Measurements from ENCODE around the gene CECR2. TPM values are rescaled to one million over a fixed set of nuclear protein-coding genes. Genes with fewer than 3 reads are reported as not detected.

The CECR2 gene
- total RNA-seq, 1 experiment from 2014 or later = 111 TPM

DNA sequence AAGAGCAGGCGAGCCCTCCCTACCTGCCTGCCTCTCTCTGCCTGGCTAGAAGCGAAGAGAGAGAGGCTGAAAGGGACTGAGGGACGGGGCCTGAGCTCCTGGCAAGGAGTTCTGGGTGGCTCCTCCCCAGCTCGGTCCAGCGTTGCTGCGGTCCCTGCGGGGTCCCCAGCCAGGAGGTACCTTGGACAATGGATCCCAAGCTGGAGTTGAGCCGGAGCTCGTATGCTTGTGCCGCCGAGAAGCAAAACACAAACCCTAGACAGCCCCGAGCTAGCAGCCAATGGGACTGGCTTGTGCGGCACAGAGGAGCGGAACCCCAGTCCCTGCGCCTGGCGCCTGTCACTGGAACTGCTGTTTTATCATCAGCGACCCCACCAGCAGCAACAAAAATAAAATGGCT, 212.4 kb downstream of the CECR2 start (continued):
- TF ChIP-seq, protein P1, sequence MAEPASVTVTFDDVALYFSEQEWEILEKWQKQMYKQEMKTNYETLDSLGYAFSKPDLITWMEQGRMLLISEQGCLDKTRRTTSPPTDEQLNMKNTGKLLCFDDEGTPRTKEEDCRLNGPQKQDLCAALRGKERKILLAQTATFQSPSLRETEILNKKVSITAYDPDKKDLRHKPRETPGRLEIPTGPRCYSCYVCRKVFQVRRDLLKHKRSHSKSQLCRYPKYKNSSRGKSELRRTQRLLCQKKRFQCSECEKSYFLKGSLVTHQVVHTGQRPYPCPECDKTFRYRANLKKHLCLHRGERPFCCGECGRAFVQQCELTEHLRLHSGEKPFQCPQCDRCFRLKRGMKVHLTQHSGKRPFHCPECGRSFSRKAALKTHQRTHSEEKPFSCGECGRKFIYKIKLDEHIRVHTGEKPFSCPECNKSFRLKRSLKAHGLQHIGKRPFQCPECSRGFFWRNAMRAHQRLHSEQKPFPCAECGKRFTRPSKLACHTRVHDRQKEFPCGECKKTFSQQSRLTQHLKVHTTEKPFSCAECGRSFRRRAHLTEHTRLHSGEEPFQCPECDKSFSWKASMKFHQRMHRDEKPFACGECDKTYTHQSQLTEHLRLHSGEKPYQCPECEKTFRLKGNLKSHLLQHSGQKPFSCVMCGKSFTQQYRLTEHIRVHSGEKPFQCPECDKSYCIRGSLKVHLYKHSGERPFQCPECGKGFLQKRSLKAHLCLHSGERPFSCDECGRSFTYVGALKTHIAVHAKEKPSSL (CRISPR knock-in tag; conservative IDR thresholded peaks at IDR 0.05) = no peak
- TF ChIP-seq, protein P2, sequence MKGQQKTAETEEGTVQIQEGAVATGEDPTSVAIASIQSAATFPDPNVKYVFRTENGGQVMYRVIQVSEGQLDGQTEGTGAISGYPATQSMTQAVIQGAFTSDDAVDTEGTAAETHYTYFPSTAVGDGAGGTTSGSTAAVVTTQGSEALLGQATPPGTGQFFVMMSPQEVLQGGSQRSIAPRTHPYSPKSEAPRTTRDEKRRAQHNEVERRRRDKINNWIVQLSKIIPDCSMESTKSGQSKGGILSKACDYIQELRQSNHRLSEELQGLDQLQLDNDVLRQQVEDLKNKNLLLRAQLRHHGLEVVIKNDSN (CRISPR knock-in tag; IDR thresholded peaks at IDR 0.05) = no peak
- TF ChIP-seq, protein P3, sequence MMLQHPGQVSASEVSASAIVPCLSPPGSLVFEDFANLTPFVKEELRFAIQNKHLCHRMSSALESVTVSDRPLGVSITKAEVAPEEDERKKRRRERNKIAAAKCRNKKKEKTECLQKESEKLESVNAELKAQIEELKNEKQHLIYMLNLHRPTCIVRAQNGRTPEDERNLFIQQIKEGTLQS (CRISPR knock-in tag; conservative IDR thresholded peaks at IDR 0.05) = no peak
- TF ChIP-seq NFATC4 (CRISPR knock-in tag; IDR thresholded peaks at IDR 0.05) (no peak), CBFB (CRISPR knock-in tag; IDR thresholded peaks at IDR 0.05; ENCODE audit: low read depth) (no peak), ESRRA (CRISPR knock-in tag; IDR thresholded peaks at IDR 0.05; ENCODE audit: borderline replicate concordance) (no peak)

GRCh38 chr22:17583151-17583550, 213.9 kb downstream of the CECR2 start:
- no peaks in the 10 kb centered on the region for H3K27me3 Mint-ChIP-seq (ENCODE audit: low read depth)
- TF ChIP-seq NR1H2 (CRISPR knock-in tag; IDR thresholded peaks at IDR 0.05) (no peak), ZNF423 (CRISPR knock-in tag; IDR thresholded peaks at IDR 0.05) (no peak), CREB1 (CRISPR knock-in tag; IDR thresholded peaks at IDR 0.05) (no peak), CDX4 (CRISPR knock-in tag; IDR thresholded peaks at IDR 0.05; ENCODE audit: borderline replicate concordance) (no peak), E2F1 (CRISPR knock-in tag; IDR thresholded peaks at IDR 0.05) (no peak)
- no peak for ATAC-seq
- H3K4me1 Mint-ChIP-seq = no peaks in the 10 kb centered on the region
- no peaks in the 10 kb centered on the region for H3K9me3 Mint-ChIP-seq
- ChIA-PET CTCF (interaction anchor here (1.1 to 1.4 kb wide), 2 partner anchors 159 to 464 kb away, joined by 3 to 4 read pairs; no protein-coding TSS in a partner anchor), POLR2A (no interaction called here)
- no peak overlapping the region for H3K27ac Mint-ChIP-seq
- H3K36me3 Mint-ChIP-seq = no peaks in the 10 kb centered on the region
- no peak for DNase-seq (ENCODE audit: low spot score)
- H3K4me3 Mint-ChIP-seq = no peak overlapping the region

- ChIA-PET POLR2A (no interaction called here), CTCF (interaction anchor here (1.0 to 1.5 kb wide), 2 partner anchors 415 to 492 kb away, joined by 3 to 6 read pairs; no protein-coding TSS in a partner anchor)
- Mint-ChIP-seq H3K9me3 (no peaks in the 10 kb centered on the region), H3K27ac (no peak overlapping the region), H3K4me3 (no peak overlapping the region), H3K4me1 (no peaks in the 10 kb centered on the region), H3K36me3 (peaks cover 9% of the 10 kb centered on the region), H3K27me3 (ENCODE audit: low read depth) (no peaks in the 10 kb centered on the region)
- no peak for DNase-seq (ENCODE audit: low spot score)
- no peak for ATAC-seq
- no peak for TF ChIP-seq AR (CRISPR knock-in tag; IDR thresholded peaks at IDR 0.05)
- TF ChIP-seq ZBTB43 (CRISPR knock-in tag; IDR thresholded peaks at IDR 0.05) = no peak
- TF ChIP-seq, protein P4, sequence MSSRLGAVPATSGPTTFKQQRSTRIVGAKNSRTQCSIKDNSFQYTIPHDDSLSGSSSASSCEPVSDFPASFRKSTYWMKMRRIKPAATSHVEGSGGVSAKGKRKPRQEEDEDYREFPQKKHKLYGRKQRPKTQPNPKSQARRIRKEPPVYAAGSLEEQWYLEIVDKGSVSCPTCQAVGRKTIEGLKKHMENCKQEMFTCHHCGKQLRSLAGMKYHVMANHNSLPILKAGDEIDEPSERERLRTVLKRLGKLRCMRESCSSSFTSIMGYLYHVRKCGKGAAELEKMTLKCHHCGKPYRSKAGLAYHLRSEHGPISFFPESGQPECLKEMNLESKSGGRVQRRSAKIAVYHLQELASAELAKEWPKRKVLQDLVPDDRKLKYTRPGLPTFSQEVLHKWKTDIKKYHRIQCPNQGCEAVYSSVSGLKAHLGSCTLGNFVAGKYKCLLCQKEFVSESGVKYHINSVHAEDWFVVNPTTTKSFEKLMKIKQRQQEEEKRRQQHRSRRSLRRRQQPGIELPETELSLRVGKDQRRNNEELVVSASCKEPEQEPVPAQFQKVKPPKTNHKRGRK (CRISPR knock-in tag; IDR thresholded peaks at IDR 0.05; ENCODE audit: borderline replicate concordance) = no peak
- no peak for TF ChIP-seq CREM (CRISPR knock-in tag; IDR thresholded peaks at IDR 0.05)
- no peak for TF ChIP-seq JAZF1 (CRISPR knock-in tag; IDR thresholded peaks at IDR 0.05)
- TF ChIP-seq ZNF138 (CRISPR knock-in tag; conservative IDR thresholded peaks at IDR 0.05) = no peak
- no peak for TF ChIP-seq MLX (CRISPR knock-in tag; IDR thresholded peaks at IDR 0.05)
Measured at GRCh38 chr22:17586831-17587440, 217.7 kb downstream of the CECR2 start.

Data from WTC11 (cell line).